HCEC 1CT (cell line): ENCODE results near the gene SH3RF3.
"Not testable (repeated sequence)": the region's sequence is repeated elsewhere in the genome, so short reads cannot be mapped to it uniquely, and the experiment has no call there.

ENCODE experiments used
- DNase-seq: peaks from one replicate; pipeline ENCODE4 v3.0.0-alpha.2; 2017

SH3RF3 gene

DNA sequence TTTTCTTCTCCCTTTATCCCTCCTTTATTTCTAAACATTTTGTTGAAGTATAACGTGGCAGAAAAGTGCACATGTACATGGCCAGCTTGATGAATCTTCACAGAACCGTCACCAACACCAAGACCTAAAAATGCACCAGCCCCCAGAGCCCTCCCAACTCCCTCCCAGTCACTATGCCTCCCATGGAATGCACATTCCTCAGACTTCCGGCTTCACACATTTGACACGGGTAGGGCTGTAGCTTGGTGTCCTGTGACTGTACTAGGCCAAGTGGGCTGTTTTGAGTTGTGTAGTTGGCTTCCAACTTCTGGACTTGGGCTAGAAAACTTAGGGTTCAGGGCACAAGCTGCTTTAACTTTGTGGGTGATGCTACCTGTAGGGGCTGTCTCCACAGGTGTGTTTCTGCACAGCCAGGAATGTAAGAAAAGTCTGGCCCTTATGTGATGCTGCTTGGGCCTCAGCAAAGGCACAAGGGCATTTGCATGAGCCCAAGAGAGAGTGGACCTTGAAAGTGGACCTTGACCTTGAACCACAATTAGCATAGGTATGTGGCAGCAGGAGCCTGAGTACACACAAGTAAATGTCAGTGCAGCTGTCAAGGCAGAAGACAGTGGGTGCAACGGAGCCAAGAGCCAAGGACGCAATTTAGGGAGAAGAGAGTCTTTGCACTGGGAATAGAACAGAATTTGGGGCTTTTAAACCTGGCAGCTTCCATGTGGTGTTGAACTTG is 406.4 kb downstream of the SH3RF3 start:
- no peak for DNase-seq

GRCh38 chr2:109536556-109536955 is 407.6 kb downstream of the SH3RF3 start:
- DNase-seq: not testable (repeated sequence)

DNA sequence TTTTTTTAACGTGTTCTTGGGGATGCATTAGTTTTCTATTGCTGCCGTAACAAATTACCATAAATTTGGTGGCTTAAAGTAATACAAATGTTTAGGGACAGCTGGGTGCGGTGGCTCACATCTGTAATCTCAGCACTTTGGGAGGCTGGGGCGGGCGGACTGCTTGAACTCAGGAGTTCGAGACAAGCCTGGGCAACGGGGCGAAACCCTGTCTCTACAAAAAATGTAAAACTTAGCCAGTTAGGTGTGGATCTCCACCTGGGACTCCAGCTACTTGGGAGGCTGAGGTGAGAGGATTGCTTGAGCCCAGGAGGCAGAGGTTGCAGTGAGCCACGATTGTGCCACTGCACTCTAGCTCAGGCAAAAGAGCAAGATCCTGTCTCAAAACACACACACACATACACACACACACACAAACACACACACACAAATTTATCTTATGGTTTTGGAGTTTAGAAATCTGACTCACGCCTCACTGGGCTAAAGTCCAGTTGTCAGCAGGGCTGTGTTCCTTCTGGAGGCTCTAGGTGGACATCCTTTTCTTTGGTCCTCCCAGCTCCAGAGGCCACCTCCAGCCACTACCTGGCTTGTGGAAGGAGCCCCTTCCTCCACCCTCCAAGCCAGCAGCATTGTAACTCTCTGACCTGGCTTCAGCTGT is 408.7 kb downstream of the SH3RF3 start:
- DNase-seq: peak; percentile 51

GRCh38 chr2:109538546-109538945 is 409.5 kb downstream of the SH3RF3 start:
- no peak for DNase-seq

DNA sequence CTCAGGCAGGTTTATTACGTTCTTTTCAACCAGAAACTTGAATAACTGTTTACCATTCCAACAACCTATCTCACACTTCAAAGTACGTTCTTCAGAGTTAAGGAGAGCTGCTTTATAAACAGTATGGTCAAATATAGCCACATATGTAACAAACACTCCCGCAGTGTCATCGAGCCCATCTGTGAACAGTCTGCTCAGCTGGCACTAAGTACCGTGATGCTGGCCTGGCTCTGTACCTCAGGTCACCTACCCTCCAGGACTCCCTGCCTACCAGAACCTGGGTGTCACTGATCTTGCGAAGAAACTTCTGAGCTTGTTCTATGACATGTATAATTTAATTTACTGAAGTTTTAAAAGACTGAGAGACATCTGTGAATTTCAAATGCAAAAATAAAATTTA is 413.4 kb downstream of the SH3RF3 start:
- no peak for DNase-seq

GRCh38 chr2:109545828-109546713 is 417.1 kb downstream of the SH3RF3 start:
- peak; percentile 51 for DNase-seq

- DNase-seq: no peak
Observed at GRCh38 chr2:109547280-109547679, 418.3 kb downstream of the SH3RF3 start.

GRCh38 chr2:109549016-109549590 is 420.1 kb downstream of the SH3RF3 start:
- DNase-seq: no peak
